ENCODE measurements around the gene PPOX.

GRCh38 chr1:161163793-161164192, 2.4 kb upstream of the PPOX start:
- TF ChIP-seq, protein P1, sequence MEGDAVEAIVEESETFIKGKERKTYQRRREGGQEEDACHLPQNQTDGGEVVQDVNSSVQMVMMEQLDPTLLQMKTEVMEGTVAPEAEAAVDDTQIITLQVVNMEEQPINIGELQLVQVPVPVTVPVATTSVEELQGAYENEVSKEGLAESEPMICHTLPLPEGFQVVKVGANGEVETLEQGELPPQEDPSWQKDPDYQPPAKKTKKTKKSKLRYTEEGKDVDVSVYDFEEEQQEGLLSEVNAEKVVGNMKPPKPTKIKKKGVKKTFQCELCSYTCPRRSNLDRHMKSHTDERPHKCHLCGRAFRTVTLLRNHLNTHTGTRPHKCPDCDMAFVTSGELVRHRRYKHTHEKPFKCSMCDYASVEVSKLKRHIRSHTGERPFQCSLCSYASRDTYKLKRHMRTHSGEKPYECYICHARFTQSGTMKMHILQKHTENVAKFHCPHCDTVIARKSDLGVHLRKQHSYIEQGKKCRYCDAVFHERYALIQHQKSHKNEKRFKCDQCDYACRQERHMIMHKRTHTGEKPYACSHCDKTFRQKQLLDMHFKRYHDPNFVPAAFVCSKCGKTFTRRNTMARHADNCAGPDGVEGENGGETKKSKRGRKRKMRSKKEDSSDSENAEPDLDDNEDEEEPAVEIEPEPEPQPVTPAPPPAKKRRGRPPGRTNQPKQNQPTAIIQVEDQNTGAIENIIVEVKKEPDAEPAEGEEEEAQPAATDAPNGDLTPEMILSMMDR (IDR thresholded peaks at IDR 0.05), result no peak
- TF ChIP-seq POLR2A (IDR thresholded peaks at IDR 0.05) (no peak), POLR2AphosphoS5 (IDR thresholded peaks at IDR 0.05) (no peak), EP300 (IDR thresholded peaks at IDR 0.05) (no peak)

Data from upper lobe of left lung (tissue), 4 donors.